ENCODE measurements around the gene ATP8A2.

Gene ATP8A2

GRCh38 chr13:25468325-25469168 lies 96.8 kb downstream of the ATP8A2 start:
- Histone ChIP-seq H3K27ac (ENCODE audit: low read length) (no peak overlapping the region), H3K4me2 (ENCODE audit: low read depth, low read length) (no peak overlapping the region), H3K27me3 (replicated peaks; ENCODE audit: insufficient read depth, low read length) (no peaks in the 10 kb centered on the region), H4K20me1 (ENCODE audit: insufficient read depth, low read length) (no peaks in the 10 kb centered on the region), H3K4me1 (ENCODE audit: low read length) (no peaks in the 10 kb centered on the region), H3K4me3 (ENCODE audit: low read length) (no peak overlapping the region), H3K9me3 (replicated peaks; ENCODE audit: insufficient read depth, low read length) (no peaks in the 10 kb centered on the region), H3K9me2 (replicated peaks; ENCODE audit: insufficient read depth, low read length) (no peaks in the 10 kb centered on the region), H3F3A (ENCODE audit: insufficient read depth, low read length) (no peaks in the 10 kb centered on the region), H3K79me2 (ENCODE audit: low read length) (no peaks in the 10 kb centered on the region), H3K36me3 (replicated peaks; ENCODE audit: insufficient read depth, low read length) (no peaks in the 10 kb centered on the region), H2AFZ (ENCODE audit: low read length) (no peak overlapping the region), H3K9ac (ENCODE audit: low read length) (no peak overlapping the region)
- no peak for DNase-seq
- TF ChIP-seq EZH2 (optimal IDR thresholded peaks at IDR 0.05; ENCODE audit: low read depth, low read length) (no peak), CTCF (IDR thresholded peaks at IDR 0.05; ENCODE audit: low read length) (no peak), EZH2phosphoT487 (IDR thresholded peaks at IDR 0.05; ENCODE audit: low read length) (no peak)

- H3K27me3 ChIP-seq (replicated peaks; ENCODE audit: insufficient read depth, low read length): no peaks in the 10 kb centered on the region
- no peaks in the 10 kb centered on the region for H3K4me1 ChIP-seq (ENCODE audit: low read length)
- no peak for DNase-seq
- no peak overlapping the region for H3K9ac ChIP-seq (ENCODE audit: low read length)
- no peaks in the 10 kb centered on the region for H3F3A ChIP-seq (ENCODE audit: insufficient read depth, low read length)
- no peaks in the 10 kb centered on the region for H3K36me3 ChIP-seq (replicated peaks; ENCODE audit: insufficient read depth, low read length)
- H3K4me2 ChIP-seq (ENCODE audit: low read depth, low read length): no peak overlapping the region
- no peaks in the 10 kb centered on the region for H3K9me3 ChIP-seq (replicated peaks; ENCODE audit: insufficient read depth, low read length)
- TF ChIP-seq EZH2phosphoT487 (IDR thresholded peaks at IDR 0.05; ENCODE audit: low read length) (no peak), EZH2 (optimal IDR thresholded peaks at IDR 0.05; ENCODE audit: low read depth, low read length) (no peak)
- no peak overlapping the region for H3K4me3 ChIP-seq (ENCODE audit: low read length)
- H2AFZ ChIP-seq (ENCODE audit: low read length): no peak overlapping the region
- no peak overlapping the region for H3K27ac ChIP-seq (ENCODE audit: low read length)
- H3K9me2 ChIP-seq (replicated peaks; ENCODE audit: insufficient read depth, low read length): no peaks in the 10 kb centered on the region
- H3K79me2 ChIP-seq (ENCODE audit: low read length): no peaks in the 10 kb centered on the region
- H4K20me1 ChIP-seq (ENCODE audit: insufficient read depth, low read length): no peaks in the 10 kb centered on the region
Measured at GRCh38 chr13:25469169-25469525, 97.4 kb downstream of the ATP8A2 start.

- no peak overlapping the region for H3K4me3 ChIP-seq (ENCODE audit: low read length)
- DNase-seq: no peak
- H3K9ac ChIP-seq (ENCODE audit: low read length): no peak overlapping the region
- H3K27me3 ChIP-seq (replicated peaks; ENCODE audit: insufficient read depth, low read length): no peaks in the 10 kb centered on the region
- no peak overlapping the region for H2AFZ ChIP-seq (ENCODE audit: low read length)
- no peak overlapping the region for H3K27ac ChIP-seq (ENCODE audit: low read length)
- no peaks in the 10 kb centered on the region for H4K20me1 ChIP-seq (ENCODE audit: insufficient read depth, low read length)
- H3K36me3 ChIP-seq (replicated peaks; ENCODE audit: insufficient read depth, low read length): no peaks in the 10 kb centered on the region
- TF ChIP-seq EZH2phosphoT487 (IDR thresholded peaks at IDR 0.05; ENCODE audit: low read length) (no peak), CTCF (IDR thresholded peaks at IDR 0.05; ENCODE audit: low read length) (no peak)
- H3K4me1 ChIP-seq (ENCODE audit: low read length): no peaks in the 10 kb centered on the region
- no peaks in the 10 kb centered on the region for H3K9me3 ChIP-seq (replicated peaks; ENCODE audit: insufficient read depth, low read length)
- no peaks in the 10 kb centered on the region for H3K9me2 ChIP-seq (replicated peaks; ENCODE audit: insufficient read depth, low read length)
- H3K4me2 ChIP-seq (ENCODE audit: low read depth, low read length): no peak overlapping the region
- no peaks in the 10 kb centered on the region for H3F3A ChIP-seq (ENCODE audit: insufficient read depth, low read length)
- H3K79me2 ChIP-seq (ENCODE audit: low read length): no peaks in the 10 kb centered on the region
Measured at GRCh38 chr13:25473864-25474263, 102.1 kb downstream of the ATP8A2 start.

- H3K79me2 ChIP-seq (ENCODE audit: low read length): no peaks in the 10 kb centered on the region
- H3K4me2 ChIP-seq (ENCODE audit: low read depth, low read length): no peak overlapping the region
- H3K4me1 ChIP-seq (ENCODE audit: low read length): no peaks in the 10 kb centered on the region
- no peaks in the 10 kb centered on the region for H3K9me3 ChIP-seq (replicated peaks; ENCODE audit: insufficient read depth, low read length)
- DNase-seq: no peak
- H3K27ac ChIP-seq (ENCODE audit: low read length): no peak overlapping the region
- no peaks in the 10 kb centered on the region for H3F3A ChIP-seq (ENCODE audit: insufficient read depth, low read length)
- no peak overlapping the region for H3K4me3 ChIP-seq (ENCODE audit: low read length)
- H4K20me1 ChIP-seq (ENCODE audit: insufficient read depth, low read length): no peaks in the 10 kb centered on the region
- no peak overlapping the region for H3K9ac ChIP-seq (ENCODE audit: low read length)
- H3K36me3 ChIP-seq (replicated peaks; ENCODE audit: insufficient read depth, low read length): no peaks in the 10 kb centered on the region
- H2AFZ ChIP-seq (ENCODE audit: low read length): no peak overlapping the region
- no peaks in the 10 kb centered on the region for H3K9me2 ChIP-seq (replicated peaks; ENCODE audit: insufficient read depth, low read length)
- TF ChIP-seq EZH2phosphoT487 (IDR thresholded peaks at IDR 0.05; ENCODE audit: low read length): no peak
- TF ChIP-seq EZH2 (optimal IDR thresholded peaks at IDR 0.05; ENCODE audit: low read depth, low read length): no peak
- TF ChIP-seq CTCF (IDR thresholded peaks at IDR 0.05; ENCODE audit: low read length): no peak
- no peaks in the 10 kb centered on the region for H3K27me3 ChIP-seq (replicated peaks; ENCODE audit: insufficient read depth, low read length)
Measured at GRCh38 chr13:25478186-25478585, 106.4 kb downstream of the ATP8A2 start.

Data from MM.1S (cell line).